Cardiac septum (tissue), 1 donor: Measurements from ENCODE around the gene CCL15. TPM values are rescaled to one million over a fixed set of nuclear protein-coding genes. Genes with fewer than 3 reads are reported as not detected.
"Not testable (repeated sequence)": the region's sequence is repeated elsewhere in the genome, so short reads cannot be mapped to it uniquely, and the experiment has no call there.

Source experiments
- DNase-seq: peaks from one replicate; pipeline ENCODE4 v3.0.0-alpha.2; 2020; ENCODE audit warnings: low spot score
- intact Hi-C: fragments of 100-400 bp; cut with DNase I; formaldehyde crosslinking; loops from one replicate; pipeline ENCODE4 v1.14.0; 2022
- total RNA-seq: library from RNA; stranded (reverse); fragmentation: NEBNext Ultra II Directional; extraction: Animal tissue kit (Norgen Biotek cat#: 25700); gene quantifications from one replicate; pipeline ENCODE4 v1.2.1, GENCODE V29; 2021
- donor health status: DM: no; HTN: no; CAD: no.

The CCL15 gene
- total RNA-seq, 1 donor from 2014 or later, result not detected

- no peak for DNase-seq
- intact Hi-C loops, result no loop called here
Observed at GRCh38 chr17:35998756-35999155, 2.6 kb downstream of the CCL15 start.

- DNase-seq, result no peak
- intact Hi-C loops, result no loop called here
Observed at GRCh38 chr17:35998018-35998545, 3.3 kb downstream of the CCL15 start.

GRCh38 chr17:35995346-35995745 lies 6.0 kb downstream of the CCL15 start:
- DNase-seq, intact Hi-C loops: not testable (repeated sequence)

GRCh38 chr17:35991075-35991474 lies 10.3 kb downstream of the CCL15 start:
- intact Hi-C loops, result no loop called here
- no peak for DNase-seq

GRCh38 chr17:35988164-35988563 lies 13.2 kb downstream of the CCL15 start:
- no peak for DNase-seq
- intact Hi-C loops, result no loop called here

- DNase-seq, result no peak
- intact Hi-C loops, result no loop called here
Observed at GRCh38 chr17:35986643-35987042, 14.7 kb downstream of the CCL15 start, which contains the start of gene CCL14. CCL14 (minus strand) TSS chr17:35986729; CDS start chr17:35986649, 80 bp downstream.

- DNase-seq, result no peak
- intact Hi-C loops, result no loop called here
Observed at GRCh38 chr17:35984140-35984539, 17.2 kb downstream of the CCL15 start.

GRCh38 chr17:35982409-35983191 lies 18.8 kb downstream of the CCL15 start:
- DNase-seq, result no peak
- intact Hi-C loops, result no loop called here

- intact Hi-C loops, result no loop called here
- DNase-seq, result no peak
Observed at GRCh38 chr17:35981908-35982330, 19.4 kb downstream of the CCL15 start.

- intact Hi-C loops, result no loop called here
- DNase-seq, result no peak
Observed at GRCh38 chr17:35981246-35981645, 20.1 kb downstream of the CCL15 start, which contains the start of gene CCL16. CCL16 (minus strand) TSS chr17:35981497; CDS start chr17:35981420, 77 bp downstream.

GRCh38 chr17:35978346-35978745 lies 23.0 kb downstream of the CCL15 start:
- no peak for DNase-seq
- intact Hi-C loops, result loop anchor here (5.0 kb wide), 1 partner anchor 94 kb away; no protein-coding TSS in a partner anchor

- intact Hi-C loops, result loop anchor here (5.0 kb wide), 1 partner anchor 95 kb away; no protein-coding TSS in a partner anchor
- DNase-seq, result no peak
Observed at GRCh38 chr17:35977509-35977908, 23.8 kb downstream of the CCL15 start.

- intact Hi-C loops, result no loop called here
- no peak for DNase-seq
Observed at GRCh38 chr17:35973333-35974260, 27.8 kb downstream of the CCL15 start.

GRCh38 chr17:35972945-35973332 lies 28.4 kb downstream of the CCL15 start:
- intact Hi-C loops, result no loop called here
- no peak for DNase-seq

- intact Hi-C loops, result no loop called here
Observed at GRCh38 chr17:35972535-35972934, 28.8 kb downstream of the CCL15 start.

GRCh38 chr17:35972066-35972465 lies 29.3 kb downstream of the CCL15 start:
- no peak for DNase-seq
- intact Hi-C loops, result no loop called here

More at GRCh38 chr17:35972535-35972934, 28.8 kb downstream of the CCL15 start:
- no peak for DNase-seq

- intact Hi-C loops, result loop anchor here (1.0 to 2.0 kb wide), 2 partner anchors 180 to 513 kb away; no protein-coding TSS in a partner anchor
- peak; percentile 81 for DNase-seq
Observed at GRCh38 chr17:35969558-35970380, 31.6 kb downstream of the CCL15 start.

- DNase-seq, result no peak
- intact Hi-C loops, result loop anchor here (2.0 kb wide), 1 partner anchor 514 kb away; no protein-coding TSS in a partner anchor
Observed at GRCh38 chr17:35968520-35969054, 32.8 kb downstream of the CCL15 start.

GRCh38 chr17:35965272-35965671 lies 36.1 kb downstream of the CCL15 start:
- DNase-seq, result no peak
- intact Hi-C loops, result no loop called here
